Measurements from ENCODE around the gene DUSP16.

DNA sequence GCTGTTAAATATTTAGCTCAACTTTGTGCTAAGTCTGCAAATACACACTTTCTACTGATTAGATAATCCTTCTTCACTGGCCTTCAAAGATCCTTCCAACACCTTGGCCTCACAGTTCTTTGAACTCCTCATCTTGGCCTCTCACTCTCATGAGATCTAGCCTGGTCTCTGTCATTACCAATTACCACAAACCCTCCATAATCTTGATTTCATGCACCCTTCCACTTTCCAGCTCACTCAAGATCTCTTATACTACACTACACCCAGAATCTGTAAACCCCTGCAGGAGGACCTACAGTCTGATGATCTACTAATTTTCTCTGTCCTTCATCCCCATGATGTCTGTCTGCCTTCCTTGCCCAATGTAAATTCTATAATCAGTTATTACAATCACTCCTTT lies 71.1 kb downstream of the DUSP16 start:
- TF ChIP-seq POLR2AphosphoS5 (IDR thresholded peaks at IDR 0.05) (no peak), POLR2A (IDR thresholded peaks at IDR 0.05) (no peak), CTCF (IDR thresholded peaks at IDR 0.05) (no peak)

Measured in transverse colon (tissue), 4 donors.